HG03045 (cell line): ENCODE measurements around the gene SLBP.

ENCODE experiments used
- ATAC-seq: cut with Tn5 transposase; IDR thresholded peaks from one replicate; pipeline ENCODE4 v1.9.1; 2021; ENCODE audit warnings: mild to moderate bottlenecking, moderate library complexity; ENCODE audit not compliant: unreplicated experiment

Gene SLBP

GRCh38 chr4:1749826-1750225, 37.7 kb upstream of the SLBP start:
- no peak for ATAC-seq

- no peak for ATAC-seq
Measured at GRCh38 chr4:1749370-1749769, 37.3 kb upstream of the SLBP start.

- no peak for ATAC-seq
Measured at GRCh38 chr4:1748465-1748995, 36.4 kb upstream of the SLBP start.

- ATAC-seq = no peak
Measured at GRCh38 chr4:1747603-1747967, 35.5 kb upstream of the SLBP start.

- ATAC-seq = no peak
Measured at GRCh38 chr4:1746919-1747602, 34.9 kb upstream of the SLBP start.

- ATAC-seq = peak; percentile 52
Measured at GRCh38 chr4:1746265-1746691, 34.2 kb upstream of the SLBP start.

GRCh38 chr4:1745697-1746096, 33.6 kb upstream of the SLBP start:
- no peak for ATAC-seq

- no peak for ATAC-seq
Measured at GRCh38 chr4:1745165-1745564, 33.0 kb upstream of the SLBP start.

GRCh38 chr4:1744552-1744951, 32.4 kb upstream of the SLBP start:
- no peak for ATAC-seq

- no peak for ATAC-seq
Measured at GRCh38 chr4:1743975-1744374, 31.9 kb upstream of the SLBP start.

- no peak for ATAC-seq
Measured at GRCh38 chr4:1743551-1743950, 31.4 kb upstream of the SLBP start.

- no peak for ATAC-seq
Measured at GRCh38 chr4:1741208-1741607, 29.1 kb upstream of the SLBP start.

- no peak for ATAC-seq
Measured at GRCh38 chr4:1740021-1740545, 28.0 kb upstream of the SLBP start.

- ATAC-seq = no peak
Measured at GRCh38 chr4:1739358-1739757, 27.2 kb upstream of the SLBP start.

GRCh38 chr4:1738410-1738809, 26.3 kb upstream of the SLBP start:
- no peak for ATAC-seq

- no peak for ATAC-seq
Measured at GRCh38 chr4:1737666-1738065, 25.5 kb upstream of the SLBP start.

GRCh38 chr4:1736812-1737211, 24.7 kb upstream of the SLBP start:
- ATAC-seq = no peak

GRCh38 chr4:1735215-1735614, 23.1 kb upstream of the SLBP start:
- ATAC-seq = no peak

GRCh38 chr4:1732911-1733310, 20.8 kb upstream of the SLBP start:
- ATAC-seq = no peak

- no peak for ATAC-seq
Measured at GRCh38 chr4:1731180-1731579, 19.1 kb upstream of the SLBP start.

GRCh38 chr4:1730532-1731135, 18.5 kb upstream of the SLBP start:
- no peak for ATAC-seq
